Measurements from ENCODE around the gene LRRC4C.

The LRRC4C gene

DNA sequence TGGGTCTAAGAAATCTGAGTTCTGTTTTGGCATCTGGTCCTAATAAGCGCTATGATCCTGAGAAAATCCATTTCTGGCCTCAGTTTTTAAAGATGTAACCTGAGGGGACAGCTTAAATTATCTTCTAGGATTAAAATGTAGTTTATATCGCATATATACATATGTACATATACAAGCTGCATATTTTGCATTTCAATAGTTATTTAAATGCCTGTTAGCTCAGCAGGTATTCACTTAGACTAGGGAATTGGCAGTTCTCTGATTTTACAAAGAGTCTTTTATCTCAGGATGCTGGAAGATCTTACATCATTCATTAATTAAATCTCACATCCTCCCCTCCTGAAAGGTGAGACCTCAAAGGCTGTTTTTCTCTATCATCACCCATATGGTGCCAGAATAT, 1232.8 kb downstream of the LRRC4C start:
- no peak overlapping the region for H3K27ac ChIP-seq
- no peak for TF ChIP-seq ZFX (IDR thresholded peaks at IDR 0.05; ENCODE audit: borderline replicate concordance)
- TF ChIP-seq, protein P1, sequence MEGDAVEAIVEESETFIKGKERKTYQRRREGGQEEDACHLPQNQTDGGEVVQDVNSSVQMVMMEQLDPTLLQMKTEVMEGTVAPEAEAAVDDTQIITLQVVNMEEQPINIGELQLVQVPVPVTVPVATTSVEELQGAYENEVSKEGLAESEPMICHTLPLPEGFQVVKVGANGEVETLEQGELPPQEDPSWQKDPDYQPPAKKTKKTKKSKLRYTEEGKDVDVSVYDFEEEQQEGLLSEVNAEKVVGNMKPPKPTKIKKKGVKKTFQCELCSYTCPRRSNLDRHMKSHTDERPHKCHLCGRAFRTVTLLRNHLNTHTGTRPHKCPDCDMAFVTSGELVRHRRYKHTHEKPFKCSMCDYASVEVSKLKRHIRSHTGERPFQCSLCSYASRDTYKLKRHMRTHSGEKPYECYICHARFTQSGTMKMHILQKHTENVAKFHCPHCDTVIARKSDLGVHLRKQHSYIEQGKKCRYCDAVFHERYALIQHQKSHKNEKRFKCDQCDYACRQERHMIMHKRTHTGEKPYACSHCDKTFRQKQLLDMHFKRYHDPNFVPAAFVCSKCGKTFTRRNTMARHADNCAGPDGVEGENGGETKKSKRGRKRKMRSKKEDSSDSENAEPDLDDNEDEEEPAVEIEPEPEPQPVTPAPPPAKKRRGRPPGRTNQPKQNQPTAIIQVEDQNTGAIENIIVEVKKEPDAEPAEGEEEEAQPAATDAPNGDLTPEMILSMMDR (IDR thresholded peaks at IDR 0.05), result no peak

DNA sequence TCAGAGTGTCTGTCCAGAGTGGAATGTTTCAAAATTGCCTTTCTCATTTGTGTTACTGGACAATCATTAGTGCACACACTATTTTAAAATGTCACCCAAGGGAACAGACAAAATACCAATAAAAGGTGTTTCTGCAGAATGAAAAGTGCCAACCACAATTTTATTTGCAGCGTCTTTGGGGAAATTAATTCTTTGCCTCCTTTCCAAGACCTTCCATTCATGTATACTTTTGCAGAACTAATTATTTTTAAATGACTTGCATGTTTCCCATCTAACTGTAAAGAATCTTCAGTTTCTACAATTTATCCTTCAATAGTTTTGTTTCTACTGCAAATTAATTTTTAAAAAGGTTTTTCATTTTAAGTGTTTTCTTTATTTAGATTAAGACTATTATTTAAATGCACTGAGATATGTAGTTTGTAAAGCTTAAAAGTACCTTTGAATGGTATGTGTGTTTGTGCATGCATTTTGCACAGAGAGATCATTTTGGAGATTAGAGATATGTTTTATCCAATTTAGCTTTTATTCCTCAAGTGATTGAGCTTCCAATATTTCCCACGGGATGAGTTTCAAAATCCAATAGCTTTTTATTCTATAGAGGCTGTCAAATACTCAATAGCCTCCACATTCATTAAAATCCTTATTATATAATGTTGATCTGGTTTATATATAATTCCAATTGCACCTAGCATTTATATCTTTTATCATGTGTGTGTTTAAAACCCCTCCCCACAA, 1235.7 kb downstream of the LRRC4C start:
- no peak overlapping the region for H3K27ac ChIP-seq
- TF ChIP-seq ZFX (IDR thresholded peaks at IDR 0.05; ENCODE audit: borderline replicate concordance), result no peak
- TF ChIP-seq, protein P1 (IDR thresholded peaks at IDR 0.05), result no peak

DNA sequence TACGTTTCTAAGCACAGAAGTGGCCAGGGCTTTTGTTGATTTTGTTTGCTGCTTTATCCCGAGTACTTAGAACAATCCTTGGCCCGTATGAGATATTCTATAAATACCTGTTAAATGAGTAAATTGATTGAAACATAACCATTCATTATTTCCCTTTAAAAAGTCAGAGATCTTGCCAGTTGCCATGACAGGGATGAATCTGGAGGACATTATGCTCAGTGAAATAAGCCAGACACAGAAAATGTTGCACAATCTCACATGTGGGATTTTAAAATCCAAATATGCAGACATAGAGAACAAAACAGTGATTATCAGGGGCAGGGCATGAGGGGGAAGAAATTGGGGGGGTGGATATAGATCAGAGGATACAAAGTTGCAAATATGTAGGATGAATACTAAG, 1240.1 kb downstream of the LRRC4C start:
- H3K27ac ChIP-seq, result no peak overlapping the region
- TF ChIP-seq, protein P1 (IDR thresholded peaks at IDR 0.05), result no peak
- no peak for TF ChIP-seq ZFX (IDR thresholded peaks at IDR 0.05; ENCODE audit: borderline replicate concordance)

DNA sequence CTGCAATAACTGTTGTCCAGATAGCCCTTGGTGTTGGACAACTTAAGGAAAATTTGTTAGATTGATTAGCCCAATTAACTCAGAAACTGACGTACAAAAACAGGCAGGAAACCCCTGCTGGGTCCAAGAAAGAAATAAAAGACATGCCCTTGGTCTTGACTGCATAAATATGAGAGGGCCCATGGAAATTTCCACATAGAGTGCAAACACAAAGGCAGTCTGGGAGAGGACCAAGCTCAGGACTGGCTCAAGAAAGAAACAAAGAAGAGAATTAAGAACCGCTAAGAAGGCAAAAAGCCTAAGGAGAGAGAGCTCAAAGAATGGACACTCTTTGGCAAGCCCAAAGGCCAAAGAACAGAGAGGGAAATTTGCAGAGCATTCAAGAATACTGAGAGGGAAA, 1243.9 kb downstream of the LRRC4C start:
- TF ChIP-seq ZFX (IDR thresholded peaks at IDR 0.05; ENCODE audit: borderline replicate concordance), result no peak
- TF ChIP-seq, protein P1 (IDR thresholded peaks at IDR 0.05), result no peak
- H3K27ac ChIP-seq, result no peak overlapping the region

DNA sequence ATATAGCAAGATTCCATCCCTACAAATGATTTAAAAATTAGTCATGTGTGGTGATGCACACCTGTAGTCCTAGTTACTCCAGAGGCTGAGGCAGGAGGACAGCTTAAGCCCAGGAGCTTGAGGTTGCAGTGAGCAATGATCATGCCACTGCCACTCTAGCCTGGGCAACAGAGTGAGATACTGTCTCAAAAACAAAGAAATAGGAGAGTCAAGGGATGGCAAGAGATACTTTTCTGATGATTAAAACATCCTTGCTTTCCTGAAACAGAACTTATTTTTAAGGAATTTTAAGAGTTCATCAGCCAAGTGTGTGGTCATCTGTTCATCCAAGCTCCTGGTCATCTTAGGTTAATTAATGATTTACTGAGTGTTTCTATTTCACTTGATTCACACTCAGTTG, 1252.0 kb downstream of the LRRC4C start:
- no peak overlapping the region for H3K27ac ChIP-seq
- TF ChIP-seq ZFX (IDR thresholded peaks at IDR 0.05; ENCODE audit: borderline replicate concordance), result no peak

DNA sequence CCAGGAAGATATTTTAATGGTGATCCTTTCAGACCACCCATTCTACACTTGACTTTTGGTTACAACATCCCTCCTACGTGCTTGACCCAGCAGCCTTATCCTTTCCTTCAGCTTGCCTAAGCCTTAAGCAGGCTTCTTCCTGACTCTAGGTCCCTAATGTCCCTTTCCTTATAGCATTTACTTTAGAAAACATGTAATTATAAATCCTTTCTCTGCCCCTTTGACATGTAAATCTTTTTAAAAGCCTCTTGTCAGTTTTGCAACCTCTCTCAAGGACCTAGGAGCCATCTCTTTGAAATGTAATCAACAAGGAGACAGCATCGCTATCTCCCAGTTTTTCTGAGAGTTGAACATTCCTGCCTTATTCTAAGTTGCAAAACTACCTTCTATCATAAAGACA, 1255.2 kb downstream of the LRRC4C start:
- TF ChIP-seq ZFX (IDR thresholded peaks at IDR 0.05; ENCODE audit: borderline replicate concordance), result no peak
- TF ChIP-seq, protein P1 (IDR thresholded peaks at IDR 0.05), result no peak
- no peak overlapping the region for H3K27ac ChIP-seq

DNA sequence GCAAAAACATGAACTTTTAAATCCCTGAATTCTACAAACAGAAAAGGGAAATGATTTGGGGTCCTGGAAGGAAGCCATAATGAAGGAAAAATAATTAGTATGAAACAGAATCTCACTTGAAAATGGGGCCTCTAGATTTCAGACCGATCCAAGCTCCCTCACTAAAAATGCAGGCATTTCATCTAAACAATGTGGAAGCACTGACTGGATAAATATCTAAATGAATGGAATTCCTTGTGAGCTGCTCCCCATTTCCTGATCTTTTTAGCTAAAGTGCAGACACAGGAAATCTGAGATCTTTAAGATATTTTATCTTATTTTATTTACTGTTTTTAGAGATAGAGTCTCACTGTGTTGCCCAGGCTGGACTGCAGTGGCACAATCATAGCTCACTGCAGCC, 1255.8 kb downstream of the LRRC4C start:
- no peak overlapping the region for H3K27ac ChIP-seq
- TF ChIP-seq, protein P1 (IDR thresholded peaks at IDR 0.05), result no peak
- TF ChIP-seq ZFX (IDR thresholded peaks at IDR 0.05; ENCODE audit: borderline replicate concordance), result no peak

Data from 22Rv1 (cell line).